ENCODE results near the gene RPN2. TPM values are rescaled to one million over a fixed set of nuclear protein-coding genes. Genes with fewer than 3 reads are reported as not detected.

Gene RPN2
- total and polyA plus RNA-seq, 5 donors = 72.1 to 119 (median 110) TPM

DNA sequence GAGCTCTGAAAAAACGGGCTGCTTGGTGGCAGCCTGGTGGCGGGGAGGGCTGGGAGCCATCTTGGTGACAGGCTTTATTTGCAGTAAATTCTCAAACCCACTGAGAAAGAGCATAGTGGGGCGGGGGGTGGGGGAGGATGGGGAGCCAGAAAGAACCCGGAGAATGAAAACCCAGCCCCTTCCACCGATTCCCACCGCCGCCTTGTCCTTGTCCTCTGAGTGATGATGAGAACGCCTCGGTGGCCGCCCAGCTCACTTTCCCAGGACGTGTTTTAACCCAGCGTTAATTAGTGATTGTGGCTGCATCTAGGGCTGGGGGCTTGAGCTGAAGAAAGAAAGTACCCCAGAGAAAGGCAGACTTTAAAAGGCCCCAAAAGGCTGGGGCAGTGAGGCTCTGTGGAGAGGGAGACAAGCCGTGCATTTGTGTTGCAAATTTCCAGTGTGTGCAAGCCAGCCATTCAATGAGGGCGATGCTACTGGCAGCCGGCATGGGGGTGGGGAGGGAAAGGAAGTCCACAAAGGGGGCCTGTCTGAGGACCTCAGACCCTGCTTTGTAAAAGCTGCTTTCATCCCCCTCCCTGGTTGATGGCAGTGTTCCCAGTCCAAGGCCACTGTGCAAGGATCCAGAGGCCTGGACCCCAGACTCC is 88.7 kb downstream of the RPN2 start:
- Histone ChIP-seq H3K4me1 (ENCODE audit: control insufficient read depth, insufficient read depth, low read length) (no peaks in the 10 kb centered on the region), H3K27ac (ENCODE audit: low read length) (no peak overlapping the region), H3K9me3 (ENCODE audit: control insufficient read depth, low read length) (no peaks in the 10 kb centered on the region), H3K27me3 (ENCODE audit: control insufficient read depth, insufficient read depth) (no peaks in the 10 kb centered on the region), H3K4me3 (ENCODE audit: low read length) (no peak overlapping the region)
- peak in 1 of 3 donors; percentile 18 for DNase-seq
- 59% methylated on average over 15 of the region's 15 CpGs for WGBS
- no peak for ATAC-seq
- intact Hi-C loops (cut with DNase I) = loop anchor here in 2 of 4 donors (2.0 to 5.0 kb wide), 3 partner anchors 115 to 267 kb away; no protein-coding TSS in a partner anchor

DNA sequence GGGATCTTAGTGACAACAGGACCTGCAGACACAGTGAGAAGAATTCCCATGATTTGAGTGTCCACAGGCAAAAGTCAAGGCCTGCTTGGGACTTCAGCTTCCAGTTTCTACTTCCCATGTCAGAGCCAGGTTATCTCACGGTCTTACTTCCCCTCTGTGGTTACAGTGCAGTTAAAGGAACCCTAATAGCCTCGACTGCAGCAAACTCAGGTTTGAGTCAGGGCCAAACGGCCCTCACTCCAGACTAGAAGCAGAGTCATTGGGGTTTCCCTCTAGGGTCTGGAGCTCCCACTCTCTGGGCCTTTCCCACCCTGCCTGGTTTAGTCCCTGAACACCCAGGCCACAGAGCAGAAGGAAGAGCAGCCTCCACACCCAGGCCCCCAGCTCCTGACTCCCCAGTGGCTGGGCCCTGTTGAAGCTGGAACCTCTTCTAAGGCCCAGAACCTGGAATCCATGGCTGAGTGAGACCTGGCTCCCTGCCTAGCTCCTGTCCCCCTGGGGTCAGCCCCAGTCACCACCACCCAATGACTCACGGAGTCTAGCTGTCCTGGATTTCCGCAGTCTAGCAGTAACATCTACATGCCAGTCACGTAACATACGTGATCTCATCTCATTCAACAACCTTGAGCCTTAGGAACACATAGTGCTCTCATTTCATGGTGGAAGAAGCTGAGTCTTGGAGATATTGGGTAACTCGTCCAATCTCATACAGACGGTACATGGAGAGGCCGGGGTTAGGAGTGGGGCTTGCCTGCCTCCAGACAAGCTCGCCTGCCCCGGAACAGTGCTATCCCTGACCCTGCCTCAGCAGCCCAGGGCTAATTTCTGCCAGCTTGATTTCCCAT is 91.7 kb downstream of the RPN2 start:
- WGBS = 86% methylated on average over 12 of the region's 12 CpGs
- DNase-seq = no peak
- H3K27ac ChIP-seq (ENCODE audit: low read length) = no peak overlapping the region
- no peaks in the 10 kb centered on the region for H3K27me3 ChIP-seq (ENCODE audit: control insufficient read depth, insufficient read depth)
- peak; percentile 28 to 31 for ATAC-seq
- H3K9me3 ChIP-seq (ENCODE audit: control insufficient read depth, low read length) = no peaks in the 10 kb centered on the region
- H3K4me3 ChIP-seq (ENCODE audit: low read length) = no peak overlapping the region
- no peaks in the 10 kb centered on the region for H3K4me1 ChIP-seq (ENCODE audit: control insufficient read depth, insufficient read depth, low read length)
- intact Hi-C loops (cut with DNase I) = loop anchor here in 2 of 4 donors (5.0 kb wide), 2 partner anchors 117 to 262 kb away; no protein-coding TSS in a partner anchor

DNA sequence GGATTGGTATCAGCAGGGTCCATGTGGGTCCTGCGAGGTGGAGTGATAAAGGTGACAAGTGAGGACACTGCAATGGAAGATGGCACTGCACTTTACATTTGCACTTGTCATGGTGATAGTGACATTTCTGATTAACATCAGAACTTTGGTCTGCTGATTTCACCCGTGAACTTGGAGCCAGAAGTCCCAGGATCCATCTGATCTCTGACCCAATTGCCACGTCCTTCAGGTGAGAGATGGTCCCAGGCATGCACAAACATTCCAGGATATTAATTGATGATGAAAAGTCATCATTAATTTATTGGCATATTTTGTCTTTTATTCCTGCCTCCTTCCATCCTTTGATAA is 92.3 kb downstream of the RPN2 start:
- no peak overlapping the region for H3K27ac ChIP-seq (ENCODE audit: low read length)
- ATAC-seq (no peak), DNase-seq (no peak)
- 82% methylated on average over 3 of the region's 3 CpGs for WGBS
- H3K9me3 ChIP-seq (ENCODE audit: control insufficient read depth, low read length) = no peaks in the 10 kb centered on the region
- H3K4me3 ChIP-seq (ENCODE audit: low read length) = no peak overlapping the region
- H3K4me1 ChIP-seq (ENCODE audit: control insufficient read depth, insufficient read depth, low read length) = no peaks in the 10 kb centered on the region
- H3K27me3 ChIP-seq (ENCODE audit: control insufficient read depth, insufficient read depth) = no peaks in the 10 kb centered on the region
- intact Hi-C loops (cut with DNase I) = loop anchor here in 2 of 4 donors (5.0 kb wide), 2 partner anchors 116 to 261 kb away; no protein-coding TSS in a partner anchor

DNA sequence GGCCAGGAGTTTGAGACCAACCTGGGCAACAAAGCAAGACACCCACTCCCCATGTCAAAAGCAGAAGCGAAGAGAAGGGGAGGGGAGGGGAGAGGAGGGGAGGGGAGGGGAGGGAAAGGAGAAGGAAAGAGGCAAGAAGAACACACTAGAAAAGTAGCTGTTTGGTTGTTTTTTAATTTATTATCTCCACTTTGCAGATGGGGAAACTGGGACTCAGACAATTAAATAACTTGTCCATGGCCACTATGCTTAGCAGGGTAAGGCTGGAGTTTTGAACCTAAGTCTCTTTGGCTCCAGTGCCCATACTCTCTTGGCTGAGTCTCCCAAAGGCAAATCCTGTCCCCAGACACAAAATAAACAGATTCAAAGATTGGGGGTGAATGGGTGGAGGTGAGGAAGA is 94.9 kb downstream of the RPN2 start:
- ATAC-seq (no peak), DNase-seq (no peak)
- Histone ChIP-seq H3K27me3 (ENCODE audit: control insufficient read depth, insufficient read depth) (no peaks in the 10 kb centered on the region), H3K4me3 (ENCODE audit: low read length) (no peak overlapping the region), H3K27ac (ENCODE audit: low read length) (no peak overlapping the region), H3K9me3 (ENCODE audit: control insufficient read depth, low read length) (no peaks in the 10 kb centered on the region), H3K4me1 (ENCODE audit: control insufficient read depth, insufficient read depth, low read length) (no peaks in the 10 kb centered on the region)
- WGBS = 82% methylated on average over 1 of the region's 1 CpG
- intact Hi-C loops (cut with DNase I) = loop anchor here in 2 of 4 donors (5.0 kb wide), 2 partner anchors 113 to 258 kb away; no protein-coding TSS in a partner anchor

DNA sequence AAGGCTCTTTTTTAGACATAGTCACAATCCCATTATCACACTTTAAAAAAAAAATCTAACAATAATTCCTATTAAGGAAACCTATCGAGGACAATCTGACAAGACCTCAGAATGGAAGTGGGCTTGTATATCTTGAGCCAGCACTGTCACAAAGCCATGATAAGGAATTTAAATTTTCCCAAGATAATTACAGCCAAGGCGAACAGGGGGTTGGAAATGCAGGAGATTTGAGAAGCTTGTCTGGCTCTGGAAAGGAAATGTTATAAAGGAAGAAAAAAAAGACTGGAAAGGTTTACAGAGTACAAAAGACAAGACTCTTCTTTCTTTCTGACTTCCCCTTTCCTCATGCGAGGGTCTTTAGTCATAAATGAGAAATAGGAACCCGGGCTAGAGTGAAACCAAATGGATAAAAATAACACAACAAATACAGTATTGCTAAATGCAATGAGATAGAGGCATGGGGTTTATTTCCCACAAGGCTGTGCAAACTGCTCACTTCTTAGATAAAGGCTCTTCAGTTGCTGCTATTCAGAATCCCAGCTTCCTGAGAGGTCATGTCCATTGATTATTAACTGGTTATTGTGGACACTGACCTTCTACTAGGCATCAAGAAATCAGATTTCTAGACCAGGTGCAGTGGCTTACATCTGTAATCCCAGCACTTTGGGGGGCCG is 95.9 kb downstream of the RPN2 start:
- no peak for DNase-seq
- Histone ChIP-seq H3K4me3 (ENCODE audit: low read length) (no peak overlapping the region), H3K27ac (ENCODE audit: low read length) (no peak overlapping the region), H3K4me1 (ENCODE audit: control insufficient read depth, insufficient read depth, low read length) (no peaks in the 10 kb centered on the region), H3K27me3 (ENCODE audit: control insufficient read depth, insufficient read depth) (no peaks in the 10 kb centered on the region), H3K9me3 (ENCODE audit: control insufficient read depth, low read length) (no peaks in the 10 kb centered on the region)
- 36% methylated on average over 5 of the region's 5 CpGs for WGBS
- intact Hi-C loops (cut with DNase I) = loop anchor here in 2 of 4 donors (5.0 kb wide), 2 partner anchors 112 to 257 kb away; no protein-coding TSS in a partner anchor
- ATAC-seq = no peak

DNA sequence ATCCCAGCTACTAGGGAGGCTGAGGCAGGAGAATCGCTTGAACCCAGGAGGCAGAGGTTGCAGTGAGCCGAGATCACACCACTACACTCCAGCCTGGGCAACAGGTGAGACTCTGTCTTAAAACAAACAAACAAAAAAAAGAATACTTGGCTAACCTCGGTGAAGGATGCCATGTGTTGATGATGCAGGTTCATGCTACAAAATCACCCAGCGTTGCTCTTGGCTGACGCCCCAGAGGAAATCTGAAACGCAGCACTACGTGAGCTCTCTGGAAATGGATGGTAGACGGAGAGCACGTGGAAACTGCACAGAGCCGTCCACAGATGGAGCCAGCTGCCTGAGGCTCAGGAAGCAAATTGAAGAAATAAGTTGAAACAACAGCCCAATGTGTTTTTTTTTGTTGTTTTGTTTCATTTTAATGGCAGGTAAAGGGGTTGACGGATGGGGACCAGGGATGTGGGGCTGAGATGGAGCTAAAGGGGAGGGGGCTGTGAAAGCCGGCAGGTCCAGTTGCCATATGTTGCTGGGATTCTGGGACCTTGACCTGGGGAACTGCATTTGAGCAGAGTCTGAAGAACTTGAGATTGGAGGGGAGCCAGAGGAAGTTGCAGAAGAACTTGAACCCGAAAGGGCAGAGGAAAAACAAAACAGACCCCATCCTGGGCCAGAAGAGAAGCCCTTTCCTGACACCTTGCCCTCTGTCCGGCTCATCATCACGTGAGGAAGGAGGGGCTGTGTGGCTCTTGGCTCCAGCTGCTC is 97.5 kb downstream of the RPN2 start:
- intact Hi-C loops (cut with DNase I) = no loop called here
- H3K27ac ChIP-seq (ENCODE audit: low read length) = no peak overlapping the region
- 17% methylated on average over 15 of the region's 15 CpGs for WGBS
- H3K9me3 ChIP-seq (ENCODE audit: control insufficient read depth, low read length) = no peaks in the 10 kb centered on the region
- no peak overlapping the region for H3K4me3 ChIP-seq (ENCODE audit: low read length)
- no peaks in the 10 kb centered on the region for H3K4me1 ChIP-seq (ENCODE audit: control insufficient read depth, insufficient read depth, low read length)
- H3K27me3 ChIP-seq (ENCODE audit: control insufficient read depth, insufficient read depth) = no peaks in the 10 kb centered on the region
- ATAC-seq (peak; percentile 85 to 88), DNase-seq (peak; percentile 53 to 80 (median 71))

DNA sequence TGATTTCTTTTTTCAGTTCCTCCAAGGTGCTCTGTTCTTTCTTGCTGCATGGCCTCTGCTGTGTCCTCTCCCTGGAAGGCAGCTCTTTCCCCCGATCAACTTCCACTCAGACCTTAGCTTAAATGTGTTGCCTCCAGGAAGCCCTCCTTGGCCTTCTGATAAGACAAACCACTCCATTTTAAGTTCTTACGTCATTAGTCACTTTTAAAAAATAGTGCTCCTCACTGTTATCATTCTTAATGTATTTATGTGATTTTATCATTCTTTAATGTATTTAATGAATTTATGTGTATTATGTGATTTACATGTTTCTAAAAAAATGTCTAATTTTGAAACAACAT is 98.1 kb downstream of the RPN2 start:
- ATAC-seq = no peak
- WGBS = 61% methylated on average over 2 of the region's 2 CpGs
- intact Hi-C loops (cut with DNase I) = no loop called here

DNA sequence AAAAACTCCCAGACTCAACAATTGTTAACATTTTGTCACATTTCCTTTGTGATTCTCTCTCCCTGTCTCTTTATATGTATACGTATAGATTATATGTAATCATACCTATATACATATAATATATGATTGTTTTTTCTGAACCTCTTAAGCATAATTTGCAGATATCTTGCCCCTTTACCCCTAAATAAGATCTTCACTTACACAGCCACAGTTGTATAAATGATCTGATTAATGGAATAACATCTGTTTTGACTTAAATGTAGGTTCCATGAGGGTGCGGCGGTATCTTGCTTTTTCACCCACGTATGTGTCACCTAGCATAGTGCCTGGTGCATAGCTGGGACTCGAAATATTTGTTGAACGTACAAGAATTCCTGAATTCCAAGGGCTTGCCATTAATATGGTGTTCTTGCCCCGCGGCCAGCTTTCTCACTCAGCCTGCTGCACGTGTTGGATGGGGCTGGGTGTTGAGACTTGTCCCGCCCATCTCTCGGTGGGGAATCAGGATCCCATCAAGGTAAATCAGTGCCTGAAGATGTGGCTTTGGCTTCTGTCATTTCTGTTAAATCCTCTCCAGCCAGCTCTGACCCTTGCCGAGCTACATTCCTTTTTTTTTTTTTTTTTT is 99.9 kb downstream of the RPN2 start:
- Histone ChIP-seq H3K27ac (ENCODE audit: low read length) (no peak overlapping the region), H3K4me3 (ENCODE audit: low read length) (no peak overlapping the region), H3K27me3 (ENCODE audit: control insufficient read depth, insufficient read depth) (no peaks in the 10 kb centered on the region), H3K9me3 (ENCODE audit: control insufficient read depth, low read length) (no peaks in the 10 kb centered on the region), H3K4me1 (ENCODE audit: control insufficient read depth, insufficient read depth, low read length) (no peaks in the 10 kb centered on the region)
- intact Hi-C loops (cut with DNase I) = no loop called here
- 74% methylated on average over 12 of the region's 12 CpGs for WGBS
- no peak for ATAC-seq
- DNase-seq = no peak

More for the DNA sequence above, 98.1 kb downstream of the RPN2 start:
- H3K27me3 ChIP-seq (ENCODE audit: control insufficient read depth, insufficient read depth) = no peaks in the 10 kb centered on the region
- no peak for DNase-seq
- H3K4me1 ChIP-seq (ENCODE audit: control insufficient read depth, insufficient read depth, low read length) = no peaks in the 10 kb centered on the region
- no peak overlapping the region for H3K27ac ChIP-seq (ENCODE audit: low read length)
- no peak overlapping the region for H3K4me3 ChIP-seq (ENCODE audit: low read length)
- no peaks in the 10 kb centered on the region for H3K9me3 ChIP-seq (ENCODE audit: control insufficient read depth, low read length)

DNA sequence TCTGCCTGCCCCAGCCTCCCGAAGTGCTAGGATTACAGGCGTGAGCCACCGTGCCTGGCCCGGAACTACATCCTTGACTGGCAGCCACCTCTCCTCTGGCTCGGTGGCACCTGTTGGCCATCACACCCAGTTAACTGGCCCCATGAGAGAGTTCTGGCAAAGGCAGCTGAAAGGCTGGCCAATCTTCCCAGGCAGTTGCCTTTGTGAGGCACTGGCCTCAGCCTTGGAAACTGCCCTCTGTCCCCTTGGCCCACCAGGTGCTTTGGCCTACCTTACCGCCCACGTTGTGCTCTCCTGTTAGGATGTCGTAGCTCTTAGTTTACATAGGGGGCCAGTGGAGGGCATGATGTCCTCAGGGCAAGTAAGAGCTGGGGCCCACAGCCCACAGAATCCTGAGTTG is 100.7 kb downstream of the RPN2 start:
- WGBS = 67% methylated on average over 8 of the region's 8 CpGs
- no peak overlapping the region for H3K27ac ChIP-seq (ENCODE audit: low read length)
- no peaks in the 10 kb centered on the region for H3K27me3 ChIP-seq (ENCODE audit: control insufficient read depth, insufficient read depth)
- ATAC-seq = no peak
- intact Hi-C loops (cut with DNase I) = loop anchor here in 3 of 4 donors (5.0 to 10.0 kb wide), 3 partner anchors 102 to 247 kb away; partner anchors contain the start of gene BLCAP (in 1 of the 3)
- H3K9me3 ChIP-seq (ENCODE audit: control insufficient read depth, low read length) = no peaks in the 10 kb centered on the region
- no peak overlapping the region for H3K4me3 ChIP-seq (ENCODE audit: low read length)
- no peak for DNase-seq
- no peaks in the 10 kb centered on the region for H3K4me1 ChIP-seq (ENCODE audit: control insufficient read depth, insufficient read depth, low read length)

DNA sequence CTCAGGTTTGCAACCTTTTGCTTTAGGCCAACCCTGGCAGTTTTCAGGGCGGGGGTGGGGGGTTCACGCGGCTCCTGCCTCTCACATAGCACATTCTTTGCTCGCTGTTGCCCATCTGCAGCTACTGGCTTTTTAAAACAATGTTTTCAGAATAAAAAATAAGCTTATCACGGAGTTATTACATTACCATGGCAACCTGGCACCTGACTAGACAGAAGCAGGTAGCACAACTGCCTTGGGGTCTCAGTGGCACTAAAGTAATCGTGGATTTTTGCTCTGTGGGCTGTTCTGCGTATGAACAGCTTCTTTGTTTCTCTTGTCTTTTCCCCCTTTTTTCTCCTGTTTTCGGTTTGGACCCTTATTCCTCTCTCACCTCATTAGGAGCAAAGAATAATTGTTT is 101.3 kb downstream of the RPN2 start:
- no peak overlapping the region for H3K27ac ChIP-seq (ENCODE audit: low read length)
- WGBS = 84% methylated on average over 8 of the region's 8 CpGs

More for the DNA sequence above, 101.3 kb downstream of the RPN2 start:
- Histone ChIP-seq H3K27me3 (ENCODE audit: control insufficient read depth, insufficient read depth) (no peaks in the 10 kb centered on the region), H3K9me3 (ENCODE audit: control insufficient read depth, low read length) (no peaks in the 10 kb centered on the region), H3K4me1 (ENCODE audit: control insufficient read depth, insufficient read depth, low read length) (no peaks in the 10 kb centered on the region), H3K4me3 (ENCODE audit: low read length) (no peak overlapping the region)
- DNase-seq (no peak), ATAC-seq (no peak)
- intact Hi-C loops (cut with DNase I) = loop anchor here in 3 of 4 donors (5.0 to 10.0 kb wide), 3 partner anchors 102 to 247 kb away; partner anchors contain the start of gene BLCAP (in 1 of the 3)

All from right cardiac atrium (tissue), 5 donors.